Smooth muscle cell (in vitro differentiated cells): ENCODE measurements around the gene RFFL. TPM values are rescaled to one million over a fixed set of nuclear protein-coding genes. Genes with fewer than 3 reads are reported as not detected.

Experiments
- DNase-seq: peaks from one replicate; lab custom pipeline; 2025; ENCODE audit not compliant: unreplicated experiment; lab: John Stamatoyannopoulos, UW
- H2AFZ ChIP-seq: fragments of 200-600 bp; sonication (generic); 2 replicates; pipeline ENCODE4 v1.6.0; 2016; ENCODE audit warnings: antibody characterized with exemption, low read depth, mild to moderate bottlenecking
- H3F3A ChIP-seq: fragments of 200-600 bp; sonication (generic); 2 replicates; pipeline ENCODE4 v1.6.0; 2017; ENCODE audit warnings: antibody characterized with exemption, low read depth
- H3K27ac ChIP-seq: fragments of 200-600 bp; sonication (generic); 2 replicates; pipeline ENCODE4 v1.5.1; 2016; ENCODE audit warnings: low read depth, mild to moderate bottlenecking
- H3K27me3 ChIP-seq: fragments of 200-600 bp; sonication (generic); 2 replicates; pipeline ENCODE4 v1.6.1; 2016; ENCODE audit warnings: low read depth, mild to moderate bottlenecking
- H3K36me3 ChIP-seq: fragments of 200-600 bp; sonication (generic); 2 replicates; pipeline ENCODE4 v1.5.1; 2016; ENCODE audit warnings: low read depth
- H3K4me1 ChIP-seq: fragments of 200-600 bp; sonication (generic); 2 replicates; pipeline ENCODE4 v1.5.1; 2016; ENCODE audit warnings: low read depth
- H3K4me2 ChIP-seq: fragments of 200-600 bp; sonication (generic); 2 replicates; pipeline ENCODE4 v1.6.0; 2016; ENCODE audit warnings: mild to moderate bottlenecking
- H3K4me3 ChIP-seq: fragments of 200-600 bp; sonication (generic); 2 replicates; pipeline ENCODE4 v1.5.1; 2016; ENCODE audit warnings: mild to moderate bottlenecking
- H3K79me2 ChIP-seq: fragments of 200-600 bp; sonication (generic); 2 replicates; pipeline ENCODE4 v1.6.0; 2016; ENCODE audit warnings: low read depth, mild to moderate bottlenecking
- H3K9ac ChIP-seq: fragments of 200-600 bp; sonication (generic); 2 replicates; pipeline ENCODE4 v1.6.0; 2016; ENCODE audit warnings: low read depth
- H3K9me3 ChIP-seq: fragments of 200-600 bp; sonication (generic); replicated peaks from 2 replicates; pipeline ENCODE4 v1.5.1; 2016; ENCODE audit warnings: low read depth
- H4K20me1 ChIP-seq: fragments of 200-600 bp; sonication (generic); 2 replicates; pipeline ENCODE4 v1.6.0; 2016; ENCODE audit warnings: low read depth
- WGBS: methylation state at CpG from one replicate; pipeline ENCODE4 v1.1.7; 2016; ENCODE audit warnings: low lambda C conversion rate; 5-methylcytosine and 5-hydroxymethylcytosine counted together
- polyA plus RNA-seq: library from polyadenylated mRNA; unstranded; fragments of >200 nt; fragmentation: Nextera tagmentation; extraction: Ambion mirVana; gene quantifications from 2 replicates; pipeline ENCODE4 v1.2.1, GENCODE V29; 2016
- total RNA-seq: library from RNA; depleted of rRNA; stranded (reverse); fragments of >200 nt; gene quantifications from 2 replicates; pipeline ENCODE4 v1.2.3, GENCODE V29; 2014
- TF ChIP-seq, protein P1 (sequence below): fragments of 200-600 bp; sonication (generic); IDR thresholded peaks from 2 replicates; pipeline ENCODE4 v1.5.1; 2017; ENCODE audit warnings: borderline replicate concordance, mild to moderate bottlenecking, antibody characterized with exemption; ENCODE audit not compliant: insufficient read depth, poor library complexity, severe bottlenecking

Gene RFFL
- total and polyA plus RNA-seq, 2 experiments from 2014 or later: 7.0 to 7.1 TPM

DNA sequence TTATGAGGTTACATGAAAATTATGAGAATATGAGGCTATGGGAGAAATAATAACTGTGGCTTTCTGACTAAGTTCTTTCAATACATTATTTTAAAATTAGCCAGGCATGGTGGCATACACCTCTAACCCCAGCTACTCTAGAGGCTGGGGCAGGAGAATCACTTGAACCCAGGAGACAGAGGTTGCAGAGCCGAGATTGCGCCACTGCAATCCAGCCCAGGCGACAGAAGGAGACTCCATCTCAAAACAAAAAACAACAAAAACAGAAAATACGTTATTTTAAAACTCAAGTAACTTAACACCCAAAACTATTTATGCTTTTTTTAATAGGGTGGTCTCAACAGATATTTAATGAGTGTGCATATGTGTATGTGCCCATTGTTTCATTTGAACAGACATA lies 2.4 kb upstream of the RFFL start:
- Histone ChIP-seq H3K36me3 (no peaks in the 10 kb centered on the region), H3K4me2 (no peak overlapping the region), H2AFZ (no peak overlapping the region), H3K4me3 (no peak overlapping the region), H3K27ac (no peak overlapping the region), H3K4me1 (peaks cover 10% of the 10 kb centered on the region), H3F3A (peaks cover 23% of the 10 kb centered on the region), H3K9ac (no peak overlapping the region), H4K20me1 (peaks cover 27% of the 10 kb centered on the region), H3K9me3 (no peaks in the 10 kb centered on the region), H3K79me2 (peaks cover 17% of the 10 kb centered on the region), H3K27me3 (no peaks in the 10 kb centered on the region)
- no peak for DNase-seq
- TF ChIP-seq, protein P1, sequence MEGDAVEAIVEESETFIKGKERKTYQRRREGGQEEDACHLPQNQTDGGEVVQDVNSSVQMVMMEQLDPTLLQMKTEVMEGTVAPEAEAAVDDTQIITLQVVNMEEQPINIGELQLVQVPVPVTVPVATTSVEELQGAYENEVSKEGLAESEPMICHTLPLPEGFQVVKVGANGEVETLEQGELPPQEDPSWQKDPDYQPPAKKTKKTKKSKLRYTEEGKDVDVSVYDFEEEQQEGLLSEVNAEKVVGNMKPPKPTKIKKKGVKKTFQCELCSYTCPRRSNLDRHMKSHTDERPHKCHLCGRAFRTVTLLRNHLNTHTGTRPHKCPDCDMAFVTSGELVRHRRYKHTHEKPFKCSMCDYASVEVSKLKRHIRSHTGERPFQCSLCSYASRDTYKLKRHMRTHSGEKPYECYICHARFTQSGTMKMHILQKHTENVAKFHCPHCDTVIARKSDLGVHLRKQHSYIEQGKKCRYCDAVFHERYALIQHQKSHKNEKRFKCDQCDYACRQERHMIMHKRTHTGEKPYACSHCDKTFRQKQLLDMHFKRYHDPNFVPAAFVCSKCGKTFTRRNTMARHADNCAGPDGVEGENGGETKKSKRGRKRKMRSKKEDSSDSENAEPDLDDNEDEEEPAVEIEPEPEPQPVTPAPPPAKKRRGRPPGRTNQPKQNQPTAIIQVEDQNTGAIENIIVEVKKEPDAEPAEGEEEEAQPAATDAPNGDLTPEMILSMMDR: no peak
- 96% methylated on average over 4 of the region's 4 CpGs for WGBS

DNA sequence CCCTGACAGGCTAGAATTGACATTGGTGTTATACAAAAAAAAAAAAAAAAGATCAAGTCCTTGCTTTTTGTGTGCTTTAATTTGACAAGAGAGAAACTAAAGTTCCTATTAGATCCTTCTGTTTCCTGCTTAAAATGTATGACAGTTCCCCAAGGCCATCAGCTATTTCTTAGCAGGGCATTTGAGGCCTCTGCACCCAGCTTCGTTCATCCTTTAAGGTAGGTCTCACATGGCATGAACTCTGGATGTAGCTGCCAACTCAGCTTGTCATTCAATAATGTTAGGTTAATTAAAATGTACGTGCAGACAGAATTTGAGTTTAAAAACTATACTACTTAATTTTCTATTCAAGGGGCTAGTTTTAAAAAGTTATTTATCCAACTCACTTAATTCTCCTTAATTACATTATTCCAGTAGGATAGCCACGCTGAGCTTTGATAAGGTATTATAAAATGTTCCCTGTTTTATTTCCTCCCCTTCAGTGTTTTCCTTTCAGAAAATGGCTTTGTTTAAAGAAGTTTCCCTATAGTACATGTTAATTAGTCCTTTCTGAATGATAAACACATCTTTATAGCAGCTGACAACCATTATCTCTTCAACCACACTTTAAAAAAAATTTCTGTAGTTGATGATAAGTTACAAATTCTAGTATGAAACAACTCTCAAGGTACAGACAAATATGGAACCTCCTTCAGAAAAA lies 1.2 kb upstream of the RFFL start:
- DNase-seq: no peak
- Histone ChIP-seq H3K4me1 (peaks cover 10% of the 10 kb centered on the region), H3K9me3 (no peaks in the 10 kb centered on the region), H3K79me2 (peaks cover 12% of the 10 kb centered on the region), H3K9ac (peak overlapping the region; percentile 63), H3K27ac (peak overlapping the region; percentile 93), H3K36me3 (no peaks in the 10 kb centered on the region), H2AFZ (no peak overlapping the region), H3F3A (peaks cover 23% of the 10 kb centered on the region), H4K20me1 (peaks cover 16% of the 10 kb centered on the region), H3K4me2 (peak overlapping the region; percentile 56), H3K4me3 (no peak overlapping the region), H3K27me3 (no peaks in the 10 kb centered on the region)
- TF ChIP-seq, protein P1: no peak
- 94% methylated on average over 3 of the region's 3 CpGs for WGBS

DNA sequence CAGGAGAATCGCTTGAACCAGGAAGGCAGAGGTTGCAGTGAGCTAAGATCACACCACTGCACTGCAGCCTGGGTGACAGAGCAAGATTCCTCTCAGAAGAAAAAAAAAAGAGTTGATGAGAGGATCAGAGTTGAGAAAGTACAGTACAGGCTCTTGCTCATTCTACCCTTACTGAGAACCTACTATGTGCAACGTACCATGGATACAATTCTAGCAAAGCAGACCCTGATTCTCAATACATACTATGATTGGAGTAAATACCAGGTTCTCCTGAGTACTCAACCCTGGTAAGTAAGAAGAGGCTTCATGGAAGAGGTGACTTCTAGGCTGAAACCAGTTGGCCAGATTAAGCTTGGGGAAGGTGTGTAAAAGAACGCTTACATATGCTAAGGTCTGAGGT lies 1.2 kb downstream of the RFFL start:
- Histone ChIP-seq H2AFZ (no peak overlapping the region), H3K27me3 (no peaks in the 10 kb centered on the region), H3K9ac (no peak overlapping the region), H3K79me2 (peaks cover 12% of the 10 kb centered on the region), H3K4me2 (no peak overlapping the region), H3K9me3 (no peaks in the 10 kb centered on the region), H3K4me1 (peaks cover 10% of the 10 kb centered on the region), H4K20me1 (peaks cover 9% of the 10 kb centered on the region), H3K4me3 (no peak overlapping the region), H3K27ac (no peak overlapping the region), H3K36me3 (no peaks in the 10 kb centered on the region), H3F3A (peaks cover 23% of the 10 kb centered on the region)
- 94% methylated on average over 3 of the region's 3 CpGs for WGBS
- TF ChIP-seq, protein P1: no peak
- DNase-seq: no peak
